ENCODE data around the gene RPL32.
A peak's percentile ranks its signal among the peaks of the same experiment; 100 is the strongest.
"Not testable (repeated sequence)": the region's sequence is repeated elsewhere in the genome, so short reads cannot be mapped to it uniquely, and the experiment has no call there.

Gene RPL32

GRCh38 chr3:12841149-12841969, at the start of gene RPL32:
RPL32 (minus strand) TSS chr3:12841565; CDS start chr3:12840237, 1,328 bp downstream.
- peak; percentile 61 for DNase-seq (ENCODE audit: low read depth)

GRCh38 chr3:12890610-12891390, 49.4 kb upstream of the RPL32 start:
- DNase-seq (ENCODE audit: low read depth): no peak

- DNase-seq (ENCODE audit: low read depth): no peak
Measured at GRCh38 chr3:12886736-12887135, 45.4 kb upstream of the RPL32 start.

- no peak for DNase-seq (ENCODE audit: low read depth)
Measured at GRCh38 chr3:12886106-12886679, 44.8 kb upstream of the RPL32 start.

- no peak for DNase-seq (ENCODE audit: low read depth)
Measured at GRCh38 chr3:12885583-12885930, 44.2 kb upstream of the RPL32 start.

DNA sequence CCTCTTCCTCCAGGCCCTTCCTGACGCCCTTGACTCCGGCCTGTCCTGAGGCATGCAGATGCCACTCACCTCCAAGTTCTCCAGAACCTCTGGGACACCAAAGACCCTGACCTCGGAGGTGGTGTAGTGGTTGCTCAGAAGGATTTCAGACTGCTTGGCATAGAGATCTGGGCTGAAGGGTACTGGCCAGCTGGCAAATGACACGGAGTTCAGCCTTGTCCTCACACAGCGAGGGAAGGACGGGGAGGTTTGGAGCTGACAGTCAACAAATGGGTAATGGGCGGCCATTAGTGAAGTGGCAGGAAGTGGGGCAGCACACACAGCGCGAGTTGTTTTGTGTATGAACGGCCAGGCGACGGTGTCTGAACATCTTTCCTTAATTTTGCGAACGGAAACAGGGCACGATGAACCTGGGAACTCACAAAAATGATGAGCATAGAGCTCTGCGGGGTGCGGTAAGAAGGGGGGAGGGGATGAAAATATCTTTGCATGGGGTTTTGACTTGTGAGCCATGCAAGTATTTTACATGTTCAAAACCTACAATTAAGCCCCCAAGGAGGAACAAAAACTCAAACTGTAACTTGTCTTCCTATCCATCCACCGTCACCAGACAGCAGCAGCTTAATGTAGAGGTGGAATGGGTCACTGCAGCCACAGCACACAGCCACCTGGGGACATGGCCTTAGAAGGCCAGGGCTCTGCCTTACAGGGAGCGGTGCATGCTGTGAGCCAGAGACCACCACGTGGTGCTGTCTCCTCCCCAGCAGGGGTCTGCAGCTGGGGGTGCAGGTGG, 43.6 kb upstream of the RPL32 start:
- DNase-seq (ENCODE audit: low read depth): no peak

GRCh38 chr3:12884186-12884680, 42.9 kb upstream of the RPL32 start:
- no peak for DNase-seq (ENCODE audit: low read depth)

- no peak for DNase-seq (ENCODE audit: low read depth)
Measured at GRCh38 chr3:12882336-12883310, 41.3 kb upstream of the RPL32 start.

DNA sequence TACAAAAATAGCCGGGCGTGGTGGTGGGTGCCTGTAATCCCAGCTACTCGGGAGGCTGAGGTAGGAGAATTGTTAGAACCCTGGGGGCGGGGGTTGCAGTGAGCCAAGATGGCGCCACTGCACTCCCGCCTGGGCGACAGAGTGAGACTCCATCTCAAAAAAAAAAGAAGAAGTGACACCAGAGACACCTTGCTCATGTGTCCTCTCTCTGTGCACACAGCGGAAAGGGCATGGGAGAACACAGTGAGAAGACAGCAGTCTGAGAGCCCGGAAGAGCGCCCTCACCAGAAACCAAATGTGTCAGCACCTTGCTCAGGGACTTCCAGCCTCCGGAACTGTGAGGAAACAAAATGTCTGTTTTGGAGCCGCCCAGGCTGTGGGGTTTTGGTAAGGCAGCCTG, 40.5 kb upstream of the RPL32 start:
- not testable (repeated sequence) for DNase-seq (ENCODE audit: low read depth)

GRCh38 chr3:12879191-12879815, 37.9 kb upstream of the RPL32 start:
- DNase-seq (ENCODE audit: low read depth): no peak

DNA sequence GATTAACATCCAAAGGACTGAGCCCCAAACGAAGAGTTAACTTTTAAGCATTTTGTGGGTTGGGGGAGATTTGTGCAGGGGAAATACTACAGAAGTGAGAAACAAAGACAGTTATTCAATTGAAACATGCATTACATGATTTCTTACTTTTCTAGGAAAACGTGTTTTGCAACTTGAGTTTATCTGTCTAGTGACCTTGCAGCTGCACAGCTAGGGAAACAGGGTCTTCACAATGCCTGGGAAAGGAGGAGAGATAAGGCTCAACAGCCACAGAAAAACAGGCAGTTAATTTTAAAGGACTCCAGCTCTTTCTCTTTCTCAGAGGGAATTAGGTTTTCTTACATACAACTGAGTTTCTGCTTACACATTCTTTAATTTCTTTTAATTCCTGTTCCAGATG, 37.4 kb upstream of the RPL32 start:
- DNase-seq (ENCODE audit: low read depth): not testable (repeated sequence)

GRCh38 chr3:12878141-12878574, 36.8 kb upstream of the RPL32 start:
- no peak for DNase-seq (ENCODE audit: low read depth)

- no peak for DNase-seq (ENCODE audit: low read depth)
Measured at GRCh38 chr3:12877040-12877439, 35.7 kb upstream of the RPL32 start.

DNA sequence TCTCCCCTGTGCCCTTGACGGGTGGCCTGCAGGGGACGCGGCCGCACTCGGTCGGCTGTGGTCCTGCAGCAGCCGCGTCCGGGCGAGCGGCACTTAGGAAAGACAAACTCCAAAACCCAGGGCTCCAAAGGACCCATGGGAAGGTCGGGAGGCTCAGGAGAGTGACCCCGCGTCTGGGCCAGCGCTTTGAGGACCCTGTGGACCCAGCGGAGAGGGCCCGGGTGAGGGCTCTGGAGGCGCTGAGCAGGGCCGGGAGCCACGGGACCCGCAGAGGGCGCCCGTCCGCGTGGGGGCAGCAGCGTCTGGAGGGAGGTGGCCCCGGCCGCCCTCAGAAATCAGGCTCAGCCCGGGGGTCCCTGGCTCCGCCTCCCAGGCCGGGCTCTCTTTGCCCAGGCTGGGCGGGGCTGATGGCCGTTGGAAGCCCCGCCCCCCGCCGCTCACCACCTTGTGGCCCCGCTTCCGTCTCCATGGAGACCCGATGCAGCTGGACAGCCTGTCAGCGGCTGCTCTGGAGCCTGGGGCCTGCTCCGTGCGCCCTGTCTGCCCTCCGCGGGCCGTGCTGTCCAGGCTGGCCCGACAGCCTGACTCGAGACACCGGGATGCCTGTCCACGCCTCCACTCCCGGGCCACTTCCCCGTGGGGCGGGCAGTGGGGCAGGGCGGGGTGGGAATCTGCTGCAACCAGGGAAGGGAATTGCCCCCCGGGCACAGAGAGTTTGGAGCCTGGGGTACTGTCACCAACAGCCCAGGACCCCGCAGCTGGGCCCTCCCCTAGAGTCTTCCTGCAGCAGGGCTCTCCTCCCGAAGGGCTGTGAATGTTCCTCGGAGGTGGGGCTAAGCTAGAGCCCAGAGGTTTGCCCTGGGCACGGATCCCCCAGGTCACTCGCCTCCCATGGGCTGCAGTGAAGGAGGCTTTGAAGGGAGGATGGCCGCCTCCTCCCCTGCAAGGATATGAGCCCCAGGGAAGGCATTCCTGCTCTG, 34.8 kb upstream of the RPL32 start:
- DNase-seq (ENCODE audit: low read depth): no peak

DNA sequence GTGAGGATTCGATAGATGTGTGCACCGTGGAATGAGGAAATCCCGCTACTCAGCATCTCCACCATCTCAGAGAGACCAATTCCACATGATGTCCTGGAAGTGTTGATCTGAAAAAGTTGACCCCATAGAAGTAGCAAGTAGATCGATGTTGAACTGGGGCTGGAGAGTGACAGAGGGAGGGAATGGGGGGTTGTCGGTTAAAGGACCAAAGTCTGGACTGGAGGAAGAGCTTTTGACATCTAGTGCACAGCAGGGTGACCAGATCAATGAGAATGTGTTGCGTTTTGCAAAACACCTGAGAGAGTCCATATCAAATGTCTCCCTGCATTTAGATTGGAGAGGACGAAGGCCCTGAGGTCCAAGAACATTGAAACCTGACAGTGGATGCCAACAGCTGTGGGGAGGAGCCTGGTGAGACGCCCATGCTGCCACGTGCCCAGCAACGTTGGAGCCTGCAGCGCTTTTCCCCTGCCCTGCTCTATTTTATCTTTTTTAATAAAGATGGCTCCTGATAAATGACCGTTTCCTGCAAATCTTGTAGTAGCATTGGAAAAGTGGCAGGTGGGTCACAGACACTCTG, 30.1 kb upstream of the RPL32 start:
- DNase-seq (ENCODE audit: low read depth): no peak

DNA sequence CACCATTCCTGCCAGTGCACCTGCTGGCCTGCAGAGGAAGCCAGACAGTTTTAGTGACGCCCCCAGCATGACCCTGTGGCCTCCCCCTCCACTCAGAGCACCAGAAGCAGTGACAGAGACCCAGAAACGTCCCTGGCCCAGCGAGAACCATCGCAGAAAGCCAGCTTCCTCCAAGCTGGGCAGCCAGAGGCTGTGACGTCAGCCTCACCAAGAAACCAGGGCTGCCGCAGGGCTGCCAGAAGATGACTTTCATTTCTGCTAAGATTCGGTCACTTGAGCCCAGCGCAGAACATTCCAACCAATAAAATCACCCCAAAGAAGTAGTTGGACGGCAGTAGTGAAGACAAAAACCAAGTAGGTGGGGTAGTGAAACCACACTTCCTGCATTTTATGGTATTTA, 29.6 kb upstream of the RPL32 start:
- DNase-seq (ENCODE audit: low read depth): no peak

DNA sequence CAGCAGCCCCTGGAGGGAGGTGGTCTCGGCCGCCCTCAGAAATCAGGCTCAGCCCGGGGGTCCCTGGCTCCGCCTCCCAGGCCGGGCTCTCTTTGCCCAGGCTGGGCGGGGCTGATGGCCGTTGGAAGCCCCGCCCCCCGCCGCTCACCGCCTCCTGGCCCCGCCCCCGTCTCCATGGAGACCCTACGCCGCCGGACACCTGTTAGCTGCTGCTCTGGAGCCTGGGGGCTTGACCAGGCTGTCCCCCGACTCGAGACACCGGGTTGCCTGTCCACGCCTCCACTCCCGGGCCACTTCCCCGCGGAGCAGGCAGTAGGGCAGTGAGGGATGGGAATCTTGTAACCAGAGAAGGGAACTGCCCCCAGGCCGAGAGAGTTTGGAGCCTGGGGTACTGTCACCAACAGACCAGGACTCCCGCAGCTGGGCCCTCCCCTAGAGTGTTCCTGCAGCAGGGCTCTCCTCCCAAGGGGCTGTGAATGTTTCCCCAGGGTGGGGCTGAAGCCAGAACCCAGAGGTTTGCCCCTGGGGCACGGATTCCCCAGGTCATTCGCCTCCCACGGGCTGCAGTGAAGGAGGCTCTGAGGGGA, 27.8 kb upstream of the RPL32 start:
- DNase-seq (ENCODE audit: low read depth): no peak
